WTC11 (cell line): ENCODE measurements around the gene ZDHHC14.

Source experiments
- ATF3 ChIP-seq: sonication (generic); formaldehyde crosslinking; conservative IDR thresholded peaks from 2 replicates; pipeline ENCODE4 v1.8.1; 2022; ENCODE audit warnings: mild to moderate bottlenecking, missing genetic modification reagents
- CBFB ChIP-seq: sonication (generic); formaldehyde crosslinking; IDR thresholded peaks from 2 replicates; pipeline ENCODE4 v1.8.1; 2022; ENCODE audit warnings: mild to moderate bottlenecking, low read depth, missing genetic modification reagents
- CTCF ChIP-seq: fragments of 200-600 bp; IDR thresholded peaks from 2 replicates; pipeline ENCODE4 v1.8.0; 2022; ENCODE audit warnings: antibody characterized with exemption
- IRF1 ChIP-seq: sonication (generic); formaldehyde crosslinking; IDR thresholded peaks from 2 replicates; pipeline ENCODE4 v1.8.0; 2023; ENCODE audit warnings: missing genetic modification reagents
- KAT7 ChIP-seq: sonication (generic); formaldehyde crosslinking; IDR thresholded peaks from 2 replicates; pipeline ENCODE4 v1.8.1; 2023; ENCODE audit warnings: missing genetic modification reagents, mild to moderate bottlenecking, borderline replicate concordance
- MAX ChIP-seq: sonication (generic); formaldehyde crosslinking; IDR thresholded peaks from 2 replicates; pipeline ENCODE4 v1.8.0; 2022; ENCODE audit warnings: mild to moderate bottlenecking, missing genetic modification reagents
- PRRX2 ChIP-seq: fragments of 250-450 bp; sonication (Bioruptor Pico); IDR thresholded peaks from 2 replicates; pipeline ENCODE4 v1.8.0; 2021; ENCODE audit warnings: mild to moderate bottlenecking
- TCF7 ChIP-seq: sonication (generic); formaldehyde crosslinking; IDR thresholded peaks from 2 replicates; pipeline ENCODE4 v1.8.0; 2022; ENCODE audit warnings: mild to moderate bottlenecking, low read depth, missing genetic modification reagents, moderate library complexity
- USF1 ChIP-seq: sonication (generic); formaldehyde crosslinking; IDR thresholded peaks from 2 replicates; pipeline ENCODE4 v1.8.0; 2022; ENCODE audit warnings: mild to moderate bottlenecking, missing genetic modification reagents

GRCh38 chr6:157372501-157373280, 8.3 kb upstream of the ZDHHC14 start:
- TF ChIP-seq CTCF (no peak), ATF3 (CRISPR knock-in tag) (no peak), USF1 (CRISPR knock-in tag) (no peak), KAT7 (CRISPR knock-in tag) (no peak), MAX (CRISPR knock-in tag) (no peak), PRRX2 (no peak), TCF7 (CRISPR knock-in tag) (no peak), CBFB (CRISPR knock-in tag) (no peak), IRF1 (CRISPR knock-in tag) (no peak)
